Fibroblast of the conjunctiva (primary cell): ENCODE data around the gene STIM1.

Experiments used
- DNase-seq: peaks from one replicate; pipeline ENCODE4 v3.0.0-alpha.2; 2010; ENCODE audit warnings: low read depth

The STIM1 gene

GRCh38 chr11:3830730-3831129, 24.7 kb upstream of the STIM1 start:
- no peak for DNase-seq

DNA sequence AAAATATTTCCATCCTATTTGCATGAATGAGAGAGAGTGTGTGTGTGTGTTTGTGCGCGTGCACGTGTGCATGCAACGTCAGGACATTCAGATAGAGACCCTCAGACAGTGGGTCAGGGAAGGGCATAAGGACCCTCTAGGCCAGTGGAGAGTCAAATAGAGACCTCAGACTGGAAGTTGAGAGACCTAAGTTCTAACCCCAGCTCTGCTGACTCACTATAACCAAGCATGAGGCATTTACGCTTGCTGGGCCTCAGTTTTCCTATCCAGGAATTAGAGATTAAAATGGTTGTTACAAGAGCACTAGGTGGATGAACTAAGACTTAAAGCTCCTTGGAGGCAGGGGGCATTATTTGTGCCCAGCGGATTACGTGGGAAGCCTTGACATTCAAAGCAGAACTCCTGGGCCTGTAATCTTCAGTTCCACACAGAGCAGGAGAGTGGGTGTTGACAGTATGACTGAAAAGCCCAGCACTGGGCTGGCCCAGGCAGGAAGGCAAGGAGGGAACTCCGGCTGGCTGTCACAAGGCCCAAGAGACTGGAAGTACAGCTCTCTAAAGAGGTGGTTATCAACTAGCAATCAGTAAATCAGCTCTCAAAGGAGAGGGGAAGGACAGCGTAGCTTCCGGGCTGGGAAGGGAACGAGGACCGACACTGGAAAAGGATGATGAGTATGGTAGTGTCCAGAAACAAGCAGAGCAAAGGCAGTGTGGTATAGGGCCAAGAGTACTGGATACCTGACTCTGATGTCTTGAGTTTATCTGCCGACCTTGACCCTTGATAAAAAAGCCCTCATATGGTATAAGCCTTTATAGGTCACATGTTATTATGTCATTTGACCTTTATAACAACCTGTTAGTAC, 23.9 kb upstream of the STIM1 start:
- DNase-seq, result no peak

GRCh38 chr11:3832816-3833215, 22.6 kb upstream of the STIM1 start:
- DNase-seq, result no peak

- DNase-seq, result no peak
Observed at GRCh38 chr11:3833449-3833848, 22.0 kb upstream of the STIM1 start.

DNA sequence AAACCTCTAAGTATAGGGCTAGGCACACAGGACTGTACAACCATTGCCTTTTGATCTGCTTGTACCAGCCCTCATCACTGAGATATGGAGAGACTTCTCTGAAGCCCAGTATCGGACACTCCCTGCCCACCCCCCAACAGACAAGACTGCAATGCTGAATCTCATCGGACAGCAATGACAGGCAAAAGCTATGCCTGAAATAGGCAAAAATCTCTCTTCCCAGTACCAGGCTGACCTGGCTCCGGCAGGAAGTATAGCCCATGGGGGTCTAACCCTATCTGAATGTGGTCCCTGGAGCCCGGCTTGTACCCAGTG, 21.2 kb upstream of the STIM1 start:
- no peak for DNase-seq

DNA sequence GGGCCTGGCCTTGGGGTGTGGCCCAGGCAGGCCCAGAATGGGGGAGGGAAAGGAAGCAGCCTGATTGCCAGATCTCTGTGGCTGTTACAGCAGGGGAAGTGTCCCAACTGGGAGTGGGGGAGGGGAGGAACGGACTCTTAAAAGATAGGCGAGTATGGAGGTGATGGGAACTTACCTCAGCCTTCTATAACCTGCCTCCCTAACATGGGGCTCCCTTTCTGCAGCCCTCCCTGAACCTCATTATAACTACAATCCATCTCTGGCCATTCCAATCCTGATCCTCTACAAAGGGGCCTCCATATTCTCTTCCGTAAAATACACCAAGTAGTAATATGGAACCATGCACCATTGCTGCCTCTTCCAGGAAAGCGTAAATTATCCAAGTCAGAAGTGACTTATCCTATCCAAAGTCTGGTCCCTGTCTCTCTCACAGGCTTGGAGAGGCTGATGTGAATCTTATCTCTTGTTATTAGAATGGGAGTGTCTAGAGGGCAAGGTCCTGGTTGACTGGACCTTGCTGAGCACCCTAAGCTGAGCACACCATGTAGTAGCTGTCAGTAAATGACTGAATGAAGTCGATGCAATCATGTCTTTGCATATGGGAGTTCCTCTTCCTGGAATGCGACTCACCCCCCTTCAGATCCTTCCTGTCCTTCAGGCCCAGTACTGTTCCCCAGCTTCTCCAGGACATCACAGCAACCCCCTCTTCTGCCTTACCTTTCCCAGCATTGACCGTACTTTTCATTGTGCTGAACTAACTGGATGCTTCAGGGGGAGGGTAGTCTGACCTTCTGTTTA, 20.6 kb upstream of the STIM1 start:
- DNase-seq, result no peak

DNA sequence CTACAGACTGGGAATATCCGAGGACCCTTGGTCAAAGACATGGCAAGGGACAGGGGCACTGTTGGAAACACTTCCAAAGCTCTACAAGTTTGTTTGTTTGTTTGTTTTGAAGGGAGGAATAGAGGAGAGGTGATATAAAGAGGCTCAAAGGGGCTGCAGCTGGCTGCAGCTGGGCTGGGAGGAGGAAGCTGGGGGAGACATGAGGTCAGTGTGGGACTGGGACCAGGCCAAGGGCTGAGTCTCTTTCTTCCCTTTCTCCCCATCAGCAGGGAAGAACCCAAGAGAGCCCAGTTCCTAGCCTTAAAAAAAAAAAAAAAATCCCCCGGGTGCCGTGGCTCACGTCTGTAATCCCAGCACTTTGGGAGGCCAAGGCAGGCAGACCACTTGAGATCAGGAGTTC, 19.7 kb upstream of the STIM1 start:
- DNase-seq, result no peak

DNA sequence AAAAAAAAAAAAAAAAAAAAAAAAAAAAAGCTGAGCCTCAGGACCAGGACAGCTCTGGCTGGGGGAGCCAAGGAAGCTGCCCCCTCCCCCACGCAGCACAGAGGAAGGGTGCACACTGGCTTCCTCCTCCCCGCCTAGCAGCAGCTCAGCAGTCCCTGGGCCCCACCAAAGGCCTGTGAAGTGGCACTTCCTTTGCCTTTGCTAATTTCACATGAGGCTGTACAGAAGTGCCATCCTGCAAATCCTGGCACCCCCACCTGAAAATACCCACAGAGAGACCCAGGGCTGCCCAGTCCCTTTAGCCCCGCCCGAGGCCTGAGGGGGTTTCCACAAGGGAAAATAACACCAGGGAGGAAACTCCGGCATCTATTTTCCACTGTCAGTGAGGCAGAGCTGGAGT, 18.6 kb upstream of the STIM1 start:
- DNase-seq, result no peak

DNA sequence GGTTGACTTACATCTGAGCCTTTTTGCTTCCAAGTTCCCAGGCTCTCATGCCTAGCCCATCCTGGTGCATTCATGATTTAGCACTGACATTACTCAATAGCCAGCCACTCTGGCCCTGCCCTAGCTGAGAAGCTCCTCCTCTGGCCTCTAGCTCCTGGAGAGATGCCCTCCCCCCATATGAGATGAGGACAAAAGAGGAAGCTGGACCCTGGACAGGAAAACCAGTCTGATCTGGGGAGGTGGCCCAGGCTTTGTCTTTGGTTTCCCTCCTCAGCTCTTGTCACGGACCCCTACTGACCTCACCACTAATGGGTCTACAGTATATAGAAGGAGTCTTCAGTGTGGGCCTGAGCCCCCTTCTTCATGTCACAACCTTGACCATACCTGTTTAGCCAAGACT, 17.7 kb upstream of the STIM1 start:
- DNase-seq, result no peak

DNA sequence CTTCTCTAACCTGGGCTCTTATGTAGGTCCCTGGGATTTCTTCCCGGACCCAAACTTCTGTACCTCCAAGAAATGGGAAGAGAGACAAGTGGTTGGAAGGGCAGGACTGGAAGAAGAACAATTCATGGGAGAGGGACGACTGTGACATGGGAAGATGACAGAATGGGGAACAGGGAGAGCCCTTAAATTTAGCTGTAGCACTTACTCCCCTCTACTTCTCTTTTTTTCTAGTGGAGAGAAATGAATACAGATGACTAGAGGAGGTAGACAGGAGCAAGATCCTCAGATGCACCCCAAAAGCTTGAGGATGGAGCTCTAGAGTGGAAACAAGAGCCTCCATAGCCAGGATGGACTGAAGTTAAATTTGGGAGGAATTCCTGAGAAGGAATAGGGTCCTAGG, 17.0 kb upstream of the STIM1 start:
- no peak for DNase-seq

GRCh38 chr11:3840004-3840869, 15.2 kb upstream of the STIM1 start:
- no peak for DNase-seq

- DNase-seq, result peak; percentile 77
Observed at GRCh38 chr11:3840870-3841425, 14.5 kb upstream of the STIM1 start, which contains the start of gene RHOG. TSS of gene RHOG (minus strand) at chr11:3840959. CDS start at chr11:3828138, 12,821 bp downstream.

GRCh38 chr11:3841426-3842350, 13.8 kb upstream of the STIM1 start:
- peak; percentile 75 for DNase-seq

DNA sequence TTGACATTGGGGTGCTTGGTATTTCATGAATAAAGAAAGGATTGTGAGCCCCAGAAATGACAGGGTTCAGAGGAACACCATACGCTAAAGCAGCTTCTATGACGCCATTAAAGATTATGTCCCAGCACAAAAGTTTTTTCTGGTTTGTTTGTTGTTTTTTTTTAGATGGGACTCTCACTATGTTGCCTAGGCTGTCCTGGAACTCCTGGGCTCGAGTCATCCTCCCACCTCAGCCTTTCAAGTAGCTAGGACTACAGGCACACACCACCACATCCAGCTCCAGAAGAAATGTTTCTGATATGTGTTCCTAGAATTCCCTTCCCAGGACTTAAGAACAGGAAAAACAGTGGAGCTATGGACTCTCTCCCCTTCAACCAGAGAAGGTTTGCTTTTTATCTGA, 12.1 kb upstream of the STIM1 start:
- DNase-seq, result no peak

DNA sequence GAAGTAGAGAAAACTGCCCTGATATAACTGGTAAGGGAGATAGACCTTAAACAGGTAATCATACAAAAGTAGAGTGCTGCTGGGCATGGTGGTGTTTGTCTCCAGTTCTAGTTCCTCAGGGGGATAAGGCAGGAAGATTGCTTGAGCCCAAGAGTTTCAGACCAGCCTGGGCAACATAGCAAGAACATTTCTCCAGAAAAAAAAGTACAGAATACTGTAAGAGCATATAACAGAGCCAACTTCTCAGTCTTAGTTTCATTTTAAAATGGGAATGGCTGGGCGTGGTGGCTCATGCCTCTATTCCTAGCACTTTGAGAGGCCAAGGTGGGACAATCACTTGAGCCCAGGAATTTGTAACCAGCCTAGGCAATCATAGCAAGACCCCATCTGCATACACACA, 10.2 kb upstream of the STIM1 start:
- no peak for DNase-seq

DNA sequence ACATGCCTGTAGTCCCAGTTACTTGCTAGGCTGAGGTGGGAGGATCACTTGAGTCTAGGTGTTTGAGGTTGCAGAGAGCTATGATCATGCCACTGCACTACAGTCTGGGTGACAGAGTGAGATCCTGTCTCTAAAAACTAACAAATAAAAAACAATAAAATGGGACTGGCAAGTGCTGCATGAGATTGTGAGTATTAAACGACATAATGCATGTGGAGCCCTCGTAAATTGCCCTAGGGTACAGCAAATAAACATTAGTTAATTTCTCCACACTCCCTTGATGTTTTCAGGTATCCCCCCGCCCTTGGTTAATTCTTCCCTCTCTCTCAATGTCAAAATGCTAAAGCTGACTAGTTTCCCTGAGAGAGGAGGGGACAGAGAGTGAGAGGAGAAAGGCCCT, 9.8 kb upstream of the STIM1 start:
- no peak for DNase-seq

DNA sequence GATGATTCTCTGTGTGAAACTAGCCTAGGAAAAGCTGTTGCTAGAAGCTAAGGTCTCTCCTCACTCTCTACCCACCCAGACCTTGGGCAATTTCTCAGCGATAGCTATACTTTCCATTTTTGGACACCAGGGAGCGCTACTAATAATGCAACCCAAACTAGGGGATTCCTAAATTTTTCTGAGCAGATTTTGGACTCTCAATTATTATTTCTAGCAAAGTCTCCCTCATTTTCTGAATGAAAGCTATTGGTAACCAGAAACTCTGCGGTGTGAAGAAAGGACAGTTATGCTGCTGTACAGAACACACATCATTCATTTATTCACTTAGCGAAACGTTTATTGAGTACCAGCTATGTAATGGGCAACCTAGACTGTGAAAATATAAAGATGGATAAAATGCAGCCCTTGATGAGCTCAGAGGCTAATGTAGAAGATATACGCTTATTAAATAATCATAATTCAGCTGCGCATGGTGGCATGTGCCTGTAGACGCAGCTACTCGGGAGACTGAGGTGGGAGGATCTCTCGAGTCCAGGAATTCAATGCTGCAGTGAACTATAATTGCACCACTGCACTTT, 6.1 kb upstream of the STIM1 start:
- no peak for DNase-seq

DNA sequence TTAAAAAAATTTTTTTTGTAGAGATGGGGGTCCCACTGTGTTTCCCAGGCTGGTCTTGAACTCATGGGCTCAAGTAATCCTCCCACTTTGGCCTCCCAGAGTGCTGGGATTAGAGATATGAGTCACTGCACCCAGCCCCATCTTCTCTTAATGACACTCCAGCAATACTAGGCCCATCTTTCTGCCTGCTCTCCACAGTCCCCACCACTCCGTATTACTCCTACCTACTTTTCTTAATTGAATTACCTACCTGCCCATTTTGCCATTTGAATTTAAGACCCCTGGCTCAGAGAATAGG, 2.0 kb upstream of the STIM1 start:
- no peak for DNase-seq

GRCh38 chr11:3853899-3854659, 1.4 kb upstream of the STIM1 start:
- no peak for DNase-seq

DNA sequence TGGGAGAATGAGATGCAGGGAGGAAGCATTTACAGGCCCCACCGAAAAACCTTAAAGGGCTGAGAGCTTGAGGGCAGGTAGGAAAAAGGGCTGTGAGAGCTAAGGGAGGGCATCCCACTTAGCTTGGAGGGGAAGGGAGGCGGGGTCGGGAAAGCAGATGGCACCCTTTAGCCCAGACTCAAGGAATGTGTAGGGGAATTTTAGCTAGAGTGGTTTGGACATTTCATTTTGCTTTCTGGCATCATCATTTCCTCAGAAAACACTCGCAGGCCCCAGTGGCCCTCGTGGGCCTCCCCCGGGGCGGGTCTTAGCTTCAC, 846 bp upstream of the STIM1 start:
- no peak for DNase-seq
